ES-I3 (cell line): Measurements from ENCODE around the gene SPDYE4.

Source experiments
- H3K36me3 ChIP-seq: 2 replicates; pipeline ENCODE4 v1.6.1; 2013; ENCODE audit warnings: mild to moderate bottlenecking, low read length, control low read depth, moderate library complexity; ENCODE audit not compliant: insufficient read depth
- H3K4me1 ChIP-seq: 2 replicates; pipeline ENCODE4 v1.6.1; 2013; ENCODE audit warnings: mild to moderate bottlenecking, control low read depth, low read length; ENCODE audit not compliant: insufficient read depth
- H3K9ac ChIP-seq: 2 replicates; pipeline ENCODE4 v1.6.1; 2013; ENCODE audit warnings: low read depth, mild to moderate bottlenecking, low read length, moderate library complexity
- H3K9me3 ChIP-seq: 2 replicates; pipeline ENCODE4 v1.6.1; 2013; ENCODE audit warnings: mild to moderate bottlenecking, low read length, moderate library complexity; ENCODE audit not compliant: control insufficient read depth, insufficient read depth

The SPDYE4 gene

DNA sequence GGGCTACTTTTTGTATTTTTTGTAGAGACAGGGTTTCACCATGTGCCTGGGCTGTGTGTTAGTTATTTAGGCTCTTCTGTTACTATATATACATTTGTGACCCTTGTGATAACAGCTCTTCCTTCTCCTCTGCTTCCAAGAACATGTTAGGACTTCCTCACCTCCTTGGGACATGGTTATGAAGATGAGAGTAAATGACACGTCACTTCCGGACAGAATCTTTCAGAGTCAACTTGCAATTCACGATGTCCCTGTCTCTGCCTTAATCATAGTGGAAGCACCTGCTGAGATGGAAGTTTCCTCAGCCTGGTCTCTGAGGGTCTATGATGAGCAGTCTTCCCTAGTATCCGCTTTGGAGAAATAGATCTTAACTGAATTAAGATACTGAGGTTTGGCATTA lies 56.6 kb downstream of the SPDYE4 start:
- no peak overlapping the region for H3K9ac ChIP-seq
- H3K4me1 ChIP-seq = peaks cover 21% of the 10 kb centered on the region
- H3K36me3 ChIP-seq = no peaks in the 10 kb centered on the region
- no peaks in the 10 kb centered on the region for H3K9me3 ChIP-seq

GRCh38 chr17:8701221-8701620 lies 57.1 kb downstream of the SPDYE4 start:
- H3K4me1 ChIP-seq = peaks cover 21% of the 10 kb centered on the region
- H3K9ac ChIP-seq = no peak overlapping the region
- no peaks in the 10 kb centered on the region for H3K36me3 ChIP-seq
- no peaks in the 10 kb centered on the region for H3K9me3 ChIP-seq
